IPS-18c (cell line): Measurements from ENCODE around the gene B4GALNT4.
A peak's percentile ranks its signal among the peaks of the same experiment; 100 is the strongest.
"Not testable (repeated sequence)": the region's sequence is repeated elsewhere in the genome, so short reads cannot be mapped to it uniquely, and the experiment has no call there.

Experiments used
- H3K4me3 ChIP-seq: 2 replicates; pipeline ENCODE4 v1.7.0; 2013; ENCODE audit warnings: low read depth, mild to moderate bottlenecking, low read length, moderate library complexity; ENCODE audit not compliant: insufficient read depth
- H3K9me3 ChIP-seq: one replicate; pipeline ENCODE4 v1.6.1; 2013; ENCODE audit warnings: mild to moderate bottlenecking, low read length, moderate library complexity; ENCODE audit not compliant: control insufficient read depth, insufficient read depth

B4GALNT4 gene

DNA sequence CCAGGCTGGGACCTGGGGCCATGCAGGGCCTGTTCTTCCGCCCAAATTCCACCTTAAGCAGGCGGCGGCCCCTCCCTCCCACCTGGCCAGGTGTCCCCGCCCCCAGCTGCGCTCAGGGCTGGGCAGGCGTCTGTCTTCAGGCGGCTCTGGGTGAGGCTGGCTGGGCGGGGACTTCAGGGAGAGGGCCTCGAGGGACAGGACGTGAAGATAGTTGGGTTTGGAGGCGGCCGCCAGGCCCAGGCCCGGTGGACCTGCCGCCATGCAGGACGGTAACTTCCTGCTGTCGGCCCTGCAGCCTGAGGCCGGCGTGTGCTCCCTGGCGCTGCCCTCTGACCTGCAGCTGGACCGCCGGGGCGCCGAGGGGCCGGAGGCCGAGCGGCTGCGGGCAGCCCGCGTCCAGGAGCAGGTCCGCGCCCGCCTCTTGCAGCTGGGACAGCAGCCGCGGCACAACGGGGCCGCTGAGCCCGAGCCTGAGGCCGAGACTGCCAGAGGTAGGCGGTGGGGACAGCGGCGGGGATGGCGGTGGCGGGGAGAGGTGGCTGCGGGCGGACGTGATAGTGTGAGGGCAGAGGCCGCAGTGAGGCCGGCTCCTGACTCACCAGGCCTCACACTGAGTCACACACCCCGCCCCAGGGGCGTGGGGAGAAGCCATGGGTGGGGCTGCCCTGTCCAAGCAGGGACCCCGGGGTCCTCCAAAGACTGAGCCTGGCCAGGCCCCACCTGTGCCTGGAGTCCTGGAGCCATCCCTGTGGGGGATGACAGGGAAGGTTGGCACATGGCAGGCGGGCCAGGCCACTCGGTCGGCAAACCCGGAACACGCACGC, 24.9 kb downstream of the B4GALNT4 start, which contains the start of gene PKP3:
Gene PKP3, plus strand, starts transcription at position 176 of the 824 bp plus-strand sequence. Its CDS starts 84 bp downstream, at position 260.
- peak within 1 kb of the TSS; percentile 31 for H3K4me3 ChIP-seq
- no peaks in the 10 kb centered on the region for H3K9me3 ChIP-seq

DNA sequence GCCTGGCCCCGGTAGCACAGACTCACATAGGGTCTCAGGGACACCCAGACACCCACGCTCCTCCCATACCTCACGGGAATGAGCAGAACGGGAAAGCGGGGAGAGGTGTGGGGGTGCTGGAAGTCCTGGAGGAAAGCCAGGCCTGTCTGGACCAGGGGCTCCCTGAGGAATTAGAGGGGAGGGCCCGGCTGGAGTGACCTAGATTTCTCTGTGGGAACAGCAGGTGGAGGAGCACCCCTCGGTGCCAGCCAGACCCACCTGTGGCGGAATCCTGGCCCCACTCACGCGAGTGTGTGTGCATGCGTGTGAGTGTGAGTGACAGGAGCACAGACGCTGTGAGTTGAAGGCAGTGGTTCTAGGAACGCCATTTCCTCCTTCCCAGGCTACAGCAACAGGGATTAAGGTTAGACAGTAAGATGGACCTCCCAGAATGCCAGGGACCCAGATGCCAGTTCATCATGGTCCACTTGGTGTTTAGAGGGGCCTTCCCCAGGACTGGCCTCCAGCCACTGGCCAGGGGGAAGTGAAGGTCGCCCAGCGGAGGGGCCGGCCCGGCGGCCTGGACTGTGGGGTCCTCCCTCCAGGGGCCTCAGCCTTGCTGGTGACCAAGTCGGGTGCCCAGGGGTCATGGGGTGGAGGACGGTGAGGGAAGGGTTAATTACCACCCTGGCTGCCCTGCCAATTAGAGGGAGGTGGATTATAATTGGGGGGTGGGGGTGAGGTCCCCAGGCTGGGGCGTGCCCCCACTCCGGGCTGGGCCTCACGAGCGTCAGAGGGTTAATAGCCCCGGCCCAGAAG, 25.8 kb downstream of the B4GALNT4 start:
- peak overlapping the region; percentile 31 for H3K4me3 ChIP-seq
- no peaks in the 10 kb centered on the region for H3K9me3 ChIP-seq

DNA sequence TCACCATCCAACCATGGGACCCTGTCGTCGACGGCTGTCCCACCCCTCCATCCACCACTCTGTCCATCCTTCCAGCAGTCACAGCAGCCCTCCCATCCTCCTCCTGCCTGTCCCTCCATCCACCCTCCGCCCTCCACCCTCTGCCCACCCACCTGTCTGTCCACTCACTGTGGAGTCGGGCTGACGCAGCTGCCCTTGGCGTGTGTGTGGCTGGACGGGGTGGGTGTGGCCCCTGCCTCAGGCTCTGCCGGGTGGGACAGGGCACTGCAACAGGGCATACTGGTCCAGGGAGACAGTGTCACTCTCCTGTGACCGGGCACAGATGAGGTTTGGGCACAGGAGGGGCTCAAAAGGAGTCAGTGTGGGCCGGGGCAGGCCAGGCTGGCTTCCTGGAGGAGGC, 26.6 kb downstream of the B4GALNT4 start:
- no peak overlapping the region for H3K4me3 ChIP-seq
- H3K9me3 ChIP-seq, result peaks cover 3% of the 10 kb centered on the region

DNA sequence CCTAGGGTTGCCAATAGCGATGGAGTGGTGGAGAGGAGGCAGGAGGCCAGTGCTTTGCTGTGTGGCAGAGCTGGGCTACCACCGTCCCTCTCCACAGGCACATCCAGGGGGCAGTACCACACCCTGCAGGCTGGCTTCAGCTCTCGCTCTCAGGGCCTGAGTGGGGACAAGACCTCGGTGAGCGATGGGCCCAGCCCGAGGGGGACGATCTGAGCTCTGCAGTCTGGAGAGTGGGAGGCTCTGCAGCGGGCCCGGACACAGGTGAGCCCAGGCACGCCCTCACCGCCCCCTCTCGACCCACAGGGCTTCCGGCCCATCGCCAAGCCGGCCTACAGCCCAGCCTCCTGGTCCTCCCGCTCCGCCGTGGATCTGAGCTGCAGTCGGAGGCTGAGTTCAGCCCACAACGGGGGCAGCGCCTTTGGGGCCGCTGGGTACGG, 27.2 kb downstream of the B4GALNT4 start:
- no peak overlapping the region for H3K4me3 ChIP-seq
- H3K9me3 ChIP-seq, result peaks cover 3% of the 10 kb centered on the region

DNA sequence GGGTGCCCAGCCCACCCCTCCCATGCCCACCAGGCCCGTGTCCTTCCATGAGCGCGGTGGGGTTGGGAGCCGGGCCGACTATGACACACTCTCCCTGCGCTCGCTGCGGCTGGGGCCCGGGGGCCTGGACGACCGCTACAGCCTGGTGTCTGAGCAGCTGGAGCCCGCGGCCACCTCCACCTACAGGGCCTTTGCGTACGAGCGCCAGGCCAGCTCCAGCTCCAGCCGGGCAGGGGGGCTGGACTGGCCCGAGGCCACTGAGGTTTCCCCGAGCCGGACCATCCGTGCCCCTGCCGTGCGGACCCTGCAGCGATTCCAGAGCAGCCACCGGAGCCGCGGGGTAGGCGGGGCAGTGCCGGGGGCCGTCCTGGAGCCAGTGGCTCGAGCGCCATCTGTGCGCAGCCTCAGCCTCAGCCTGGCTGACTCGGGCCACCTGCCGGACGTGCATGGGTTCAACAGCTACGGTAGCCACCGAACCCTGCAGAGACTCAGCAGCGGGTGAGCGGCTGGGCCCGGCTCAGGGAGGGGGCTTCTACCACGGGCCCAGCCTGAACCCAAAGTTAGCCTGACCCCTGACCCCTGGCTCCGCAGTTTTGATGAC, 27.7 kb downstream of the B4GALNT4 start:
- Histone ChIP-seq H3K4me3 (no peak overlapping the region), H3K9me3 (peaks cover 3% of the 10 kb centered on the region)

DNA sequence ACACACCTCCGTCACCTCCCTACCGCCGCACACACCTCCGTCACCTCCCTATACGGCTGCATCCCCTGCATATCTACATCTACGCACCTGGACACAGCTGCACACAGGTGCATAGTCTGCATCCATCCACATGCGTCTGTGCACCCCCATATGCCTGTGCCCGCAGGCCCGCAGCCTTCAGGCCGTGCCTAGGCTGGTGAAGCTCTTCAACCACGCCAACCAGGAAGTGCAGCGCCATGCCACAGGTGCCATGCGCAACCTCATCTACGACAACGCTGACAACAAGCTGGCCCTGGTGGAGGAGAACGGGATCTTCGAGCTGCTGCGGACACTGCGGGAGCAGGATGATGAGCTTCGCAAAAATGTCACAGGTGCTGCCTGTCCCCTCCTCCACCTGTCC, 29.5 kb downstream of the B4GALNT4 start:
- Histone ChIP-seq H3K9me3 (peaks cover 3% of the 10 kb centered on the region), H3K4me3 (no peak overlapping the region)

DNA sequence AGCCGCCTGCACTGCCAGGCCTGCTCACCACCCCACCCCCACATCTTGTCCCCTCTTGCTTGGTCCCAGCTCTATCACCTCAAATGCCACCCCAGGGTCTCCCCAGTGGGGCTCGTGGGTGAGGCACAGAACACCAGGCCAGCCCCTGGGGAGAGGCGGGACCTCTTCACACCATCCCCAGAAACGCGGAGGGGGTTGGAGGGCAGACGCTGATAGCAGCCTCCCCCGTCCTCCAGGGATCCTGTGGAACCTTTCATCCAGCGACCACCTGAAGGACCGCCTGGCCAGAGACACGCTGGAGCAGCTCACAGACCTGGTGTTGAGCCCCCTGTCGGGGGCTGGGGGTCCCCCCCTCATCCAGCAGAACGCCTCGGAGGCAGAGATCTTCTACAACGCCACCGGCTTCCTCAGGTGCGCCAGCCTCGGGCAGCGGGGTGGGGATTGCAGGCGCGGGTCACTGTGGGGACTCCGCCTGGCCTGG, 30.5 kb downstream of the B4GALNT4 start:
- Histone ChIP-seq H3K9me3 (peaks cover 3% of the 10 kb centered on the region), H3K4me3 (no peak overlapping the region)

DNA sequence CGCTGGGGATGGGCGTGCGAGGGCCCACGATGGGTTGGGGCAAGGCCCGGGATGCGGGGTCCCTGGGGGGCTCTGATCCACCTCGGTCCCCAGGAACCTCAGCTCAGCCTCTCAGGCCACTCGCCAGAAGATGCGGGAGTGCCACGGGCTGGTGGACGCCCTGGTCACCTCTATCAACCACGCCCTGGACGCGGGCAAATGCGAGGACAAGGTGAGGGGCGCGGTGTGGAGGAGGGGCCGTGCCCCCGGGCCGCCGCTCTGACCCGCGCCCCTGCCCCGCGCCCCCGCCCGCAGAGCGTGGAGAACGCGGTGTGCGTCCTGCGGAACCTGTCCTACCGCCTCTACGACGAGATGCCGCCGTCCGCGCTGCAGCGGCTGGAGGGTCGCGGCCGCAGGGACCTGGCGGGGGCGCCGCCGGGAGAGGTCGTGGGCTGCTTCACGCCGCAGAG, 31.0 kb downstream of the B4GALNT4 start:
- Histone ChIP-seq H3K4me3 (no peak overlapping the region), H3K9me3 (peaks cover 3% of the 10 kb centered on the region)

DNA sequence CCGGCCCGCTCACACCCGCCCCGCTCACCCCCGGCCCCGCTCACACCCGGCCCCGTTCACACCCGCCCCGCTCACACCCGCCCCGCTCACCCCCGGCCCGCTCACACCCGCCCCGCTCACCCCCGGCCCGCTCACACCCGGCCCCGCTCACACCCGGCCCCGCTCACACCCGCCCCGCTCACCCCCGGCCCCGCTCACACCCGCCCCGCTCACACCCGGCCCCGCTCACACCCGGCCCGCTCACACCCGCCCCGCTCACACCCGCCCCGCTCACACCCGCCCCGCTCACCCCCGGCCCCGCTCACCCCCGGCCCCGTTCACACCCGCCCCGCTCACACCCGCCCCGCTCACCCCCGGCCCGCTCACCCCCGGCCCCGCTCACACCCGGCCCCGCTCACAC, 31.9 kb downstream of the B4GALNT4 start:
- not testable (repeated sequence) for H3K4me3 ChIP-seq, H3K9me3 ChIP-seq

DNA sequence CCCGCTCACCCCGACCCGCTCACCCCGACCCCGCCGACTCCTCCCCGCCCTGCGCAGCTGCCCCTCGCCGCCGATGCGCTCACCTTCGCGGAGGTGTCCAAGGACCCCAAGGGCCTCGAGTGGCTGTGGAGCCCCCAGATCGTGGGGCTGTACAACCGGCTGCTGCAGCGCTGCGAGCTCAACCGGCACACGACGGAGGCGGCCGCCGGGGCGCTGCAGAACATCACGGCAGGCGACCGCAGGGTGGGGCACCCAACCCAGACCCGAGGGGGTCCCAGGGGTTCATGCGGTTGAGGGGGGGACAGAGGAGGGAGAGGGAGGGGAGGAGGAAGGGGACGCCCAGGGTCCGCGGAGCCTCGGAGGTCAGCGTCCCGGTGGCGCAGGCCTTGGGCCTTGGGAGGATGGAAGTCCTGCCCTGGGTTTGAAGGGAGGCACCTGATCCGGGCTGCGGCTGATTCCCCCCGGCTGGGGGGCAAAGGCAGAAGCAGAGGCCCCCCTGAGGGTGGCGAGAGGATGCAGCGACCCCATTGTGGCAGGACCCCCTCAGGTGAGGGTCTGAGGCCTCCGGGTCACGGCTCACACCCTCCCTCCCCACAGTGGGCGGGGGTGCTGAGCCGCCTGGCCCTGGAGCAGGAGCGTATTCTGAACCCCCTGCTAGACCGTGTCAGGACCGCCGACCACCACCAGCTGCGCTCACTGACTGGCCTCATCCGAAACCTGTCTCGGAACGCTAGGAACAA, 33.9 kb downstream of the B4GALNT4 start:
- Histone ChIP-seq H3K4me3 (no peak overlapping the region), H3K9me3 (peaks cover 3% of the 10 kb centered on the region)

DNA sequence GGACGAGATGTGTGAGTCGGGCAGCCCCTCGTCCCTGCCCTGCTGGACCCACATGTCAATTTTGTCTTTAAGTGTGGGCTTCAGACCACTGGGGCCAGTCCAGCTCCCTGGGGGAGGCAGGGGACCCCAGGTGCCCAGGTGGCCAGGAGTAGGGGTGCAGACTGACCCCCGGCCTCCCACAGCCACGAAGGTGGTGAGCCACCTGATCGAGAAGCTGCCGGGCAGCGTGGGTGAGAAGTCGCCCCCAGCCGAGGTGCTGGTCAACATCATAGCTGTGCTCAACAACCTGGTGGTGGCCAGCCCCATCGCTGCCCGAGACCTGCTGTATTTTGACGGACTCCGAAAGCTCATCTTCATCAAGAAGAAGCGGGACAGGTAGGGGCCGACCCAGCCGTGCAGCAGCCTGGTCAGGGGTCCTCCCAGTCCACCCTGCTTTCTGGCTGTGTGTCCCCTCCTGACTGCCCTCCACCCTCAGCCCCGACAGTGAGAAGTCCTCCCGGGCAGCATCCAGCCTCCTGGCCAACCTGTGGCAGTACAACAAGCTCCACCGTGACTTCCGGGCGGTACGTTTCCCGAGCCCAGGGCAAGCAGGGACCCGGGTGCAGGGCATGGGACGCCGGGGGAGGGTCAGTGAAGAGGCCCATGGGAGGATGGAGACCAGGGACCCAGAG, 34.6 kb downstream of the B4GALNT4 start:
- Histone ChIP-seq H3K9me3 (peaks cover 3% of the 10 kb centered on the region), H3K4me3 (no peak overlapping the region)

DNA sequence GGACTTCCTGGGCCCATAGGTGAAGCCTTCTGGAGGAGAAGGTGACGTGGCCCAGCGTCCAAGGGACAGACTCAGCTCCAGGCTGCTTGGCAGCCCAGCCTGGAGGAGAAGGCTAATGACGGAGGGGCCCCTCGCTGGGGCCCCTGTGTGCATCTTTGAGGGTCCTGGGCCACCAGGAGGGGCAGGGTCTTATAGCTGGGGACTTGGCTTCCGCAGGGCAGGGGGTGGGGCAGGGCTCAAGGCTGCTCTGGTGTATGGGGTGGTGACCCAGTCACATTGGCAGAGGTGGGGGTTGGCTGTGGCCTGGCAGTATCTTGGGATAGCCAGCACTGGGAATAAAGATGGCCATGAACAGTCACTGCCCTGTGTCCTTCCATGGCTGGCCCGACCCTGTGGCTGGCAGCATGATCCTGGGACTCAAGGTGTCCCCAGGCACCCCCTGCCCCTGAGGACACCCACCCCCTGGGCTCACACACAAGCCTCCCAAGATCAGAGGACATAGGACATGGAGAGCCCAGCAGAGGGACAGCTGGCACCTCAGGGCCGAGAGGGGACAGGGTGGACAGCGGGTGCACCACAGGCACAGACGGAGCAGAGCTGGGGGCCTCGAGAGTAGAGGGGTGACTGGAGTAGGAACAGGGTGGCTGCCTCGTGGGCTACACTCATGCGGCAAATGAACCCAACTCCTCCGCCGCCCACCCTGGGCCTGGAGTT, 35.4 kb downstream of the B4GALNT4 start:
- H3K9me3 ChIP-seq, result peaks cover 3% of the 10 kb centered on the region
- no peak overlapping the region for H3K4me3 ChIP-seq

DNA sequence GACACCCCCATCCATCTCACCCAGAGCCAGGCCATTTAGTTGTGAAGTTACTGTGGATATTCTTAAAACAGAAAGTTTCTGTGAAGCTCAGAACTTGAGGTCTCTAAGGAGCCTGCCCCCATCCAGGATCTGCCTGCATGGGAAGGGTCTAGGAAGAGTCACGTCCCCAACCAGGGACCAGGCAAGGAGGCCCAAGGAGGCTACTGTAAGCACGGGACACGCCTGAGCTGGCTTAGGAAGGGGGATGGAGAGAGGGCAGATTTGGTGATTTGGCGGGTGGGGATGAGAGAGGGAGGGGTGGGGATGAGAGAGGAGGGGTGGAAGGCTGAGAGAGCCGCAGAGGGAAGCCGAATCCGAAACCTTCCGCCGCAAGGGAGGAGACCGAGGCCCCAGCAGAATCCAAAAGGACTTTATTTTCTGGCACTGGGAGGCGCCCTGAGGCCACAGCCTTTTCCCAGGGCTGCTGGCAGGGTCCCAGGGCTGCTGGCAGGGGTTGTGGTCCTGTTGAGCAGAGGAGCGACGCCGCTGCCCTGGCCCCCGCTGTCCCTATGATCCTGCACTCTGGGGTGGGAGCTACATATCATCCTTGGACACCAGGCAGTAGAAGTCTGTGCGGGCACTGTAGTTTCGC, 36.1 kb downstream of the B4GALNT4 start:
- no peaks in the 10 kb centered on the region for H3K9me3 ChIP-seq
- no peak overlapping the region for H3K4me3 ChIP-seq

DNA sequence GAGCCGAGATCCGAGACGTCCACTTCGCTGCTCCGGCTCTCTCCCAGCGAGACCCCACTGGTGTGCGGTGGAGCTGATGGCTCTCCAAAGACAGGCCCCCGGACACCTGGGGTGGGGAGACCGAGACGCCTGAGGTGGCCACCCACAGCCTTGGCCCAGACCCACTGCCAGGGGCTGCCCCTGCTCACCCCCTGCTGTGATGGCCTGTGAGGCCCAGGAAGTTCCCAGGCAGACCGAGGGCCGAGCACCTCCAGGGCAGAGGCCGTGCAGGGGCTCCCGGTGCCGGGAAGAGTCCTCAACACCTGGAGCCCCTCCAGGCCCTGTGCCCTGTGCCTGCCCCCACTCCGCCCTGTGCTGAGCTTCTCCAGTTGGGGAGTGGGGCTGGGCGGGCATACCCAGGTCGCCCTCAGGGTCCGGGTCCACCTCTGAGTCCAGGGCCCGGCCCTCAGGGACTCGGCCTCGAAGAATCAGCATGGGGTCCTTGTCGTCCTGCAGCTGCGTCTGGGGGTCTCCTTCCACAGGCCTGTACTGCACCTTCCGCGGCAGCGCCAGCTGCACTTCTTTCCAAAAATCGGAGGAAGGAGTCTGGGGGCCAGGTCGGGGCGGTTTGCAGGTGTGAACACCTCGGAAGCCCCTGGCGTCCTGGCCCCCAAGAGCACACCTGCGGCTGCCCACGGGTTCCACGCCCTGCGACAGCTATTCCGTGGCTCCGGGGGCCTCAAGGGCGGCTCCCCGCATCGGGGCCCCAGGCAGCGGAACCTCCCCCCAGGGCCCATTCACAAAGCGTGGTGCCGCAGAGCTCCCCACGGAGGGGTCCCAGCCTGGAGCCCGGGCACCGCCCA, 36.9 kb downstream of the B4GALNT4 start:
- H3K9me3 ChIP-seq, result no peaks in the 10 kb centered on the region
- peak overlapping the region; percentile 53 for H3K4me3 ChIP-seq
